Adipose tissue (tissue), 3 donors: ENCODE results near the gene ABTB1. TPM values are rescaled to one million over a fixed set of nuclear protein-coding genes. Genes with fewer than 3 reads are reported as not detected.
"Not testable (repeated sequence)": the region's sequence is repeated elsewhere in the genome, so short reads cannot be mapped to it uniquely, and the experiment has no call there.

Experiments
- H3K27ac ChIP-seq: one replicate; pipeline ENCODE4 v1.5.1; 2013; ENCODE audit warnings: low read depth, low read length
- WGBS, 3 donors: extraction: QIAGEN DNeasy Blood & Tissue Kit; methylation state at CpG; one replicate each; pipeline ENCODE4 v1.1.7; 2013; 5-methylcytosine and 5-hydroxymethylcytosine counted together
- polyA plus RNA-seq, 3 donors: library from polyadenylated mRNA; stranded (reverse); fragments of 200-250 nt; gene quantifications; one replicate each; pipeline ENCODE4 v1.2.3, GENCODE V29; 2013
- donor health status: healthy with polysubstance abuse.
- donor health status: Bipolar disorder and iron deficiency.
- donor health status: healthy.

The ABTB1 gene
- polyA plus RNA-seq, 3 donors = 26.0 to 78.4 (median 54.4) TPM

DNA sequence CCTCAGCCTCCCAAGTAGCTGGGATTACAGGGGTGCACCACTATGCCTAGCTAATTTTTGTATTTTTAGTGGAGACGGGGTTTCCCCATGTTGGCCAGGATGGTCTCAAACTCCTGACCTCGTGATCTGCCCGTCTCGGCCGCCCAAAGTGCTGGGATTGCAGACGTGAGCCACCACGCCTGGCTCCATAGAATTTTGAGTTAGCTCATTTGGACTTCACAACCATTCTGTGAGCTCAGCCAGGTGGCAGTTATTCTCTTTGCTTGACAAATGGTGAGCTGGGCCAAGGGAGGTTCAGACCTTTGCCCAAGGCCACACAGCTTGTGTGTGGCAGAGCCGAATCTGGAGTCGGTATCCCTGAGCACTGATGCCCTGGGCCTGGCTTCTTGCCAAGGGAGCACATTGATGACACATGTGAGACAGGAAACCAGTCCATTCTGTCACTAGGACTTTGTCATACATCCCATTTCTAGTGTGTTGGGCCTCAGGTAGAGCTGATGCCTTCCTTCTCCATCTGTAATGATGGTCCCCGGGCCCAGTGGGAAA, 26.2 kb upstream of the ABTB1 start:
- no peak overlapping the region for H3K27ac ChIP-seq
- 79 to 93% (median 93%) methylated on average over 10 of the region's 10 CpGs for WGBS, 3 donors

DNA sequence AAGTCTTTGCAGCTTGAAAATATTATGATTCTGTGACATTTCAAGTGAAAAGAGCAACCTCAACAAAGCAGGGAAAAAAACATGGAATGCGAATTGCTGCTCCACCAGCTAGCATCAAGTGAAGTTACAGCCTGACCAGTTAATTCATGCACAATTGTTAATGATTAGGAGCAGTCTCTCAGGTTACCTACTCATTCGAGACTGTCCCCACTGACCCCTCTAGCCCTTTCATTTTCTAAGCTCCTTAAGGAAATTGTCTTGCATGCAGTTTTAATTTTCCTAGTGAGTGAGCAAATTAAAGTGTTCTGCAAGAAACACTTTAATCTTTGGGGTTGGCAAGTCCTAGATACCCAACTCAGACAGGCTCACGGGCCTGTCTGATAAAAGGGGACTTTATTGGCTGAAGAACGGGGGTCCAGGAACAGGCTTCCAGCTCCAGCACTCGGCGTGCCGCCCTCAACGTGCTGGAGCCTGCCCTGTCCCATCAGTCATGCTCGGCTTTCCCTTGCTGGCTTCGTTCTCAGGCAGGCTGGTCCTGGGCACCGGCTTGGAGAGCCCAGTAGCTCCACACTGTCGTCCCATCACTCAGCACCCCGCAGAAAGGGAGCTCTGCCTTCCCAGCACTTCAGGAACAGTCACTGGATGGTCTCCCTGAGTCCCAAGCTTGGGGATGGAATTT, 25.4 kb upstream of the ABTB1 start:
- 86 to 91% (median 88%) methylated on average over 13 of the region's 13 CpGs for WGBS, 3 donors
- H3K27ac ChIP-seq = no peak overlapping the region

DNA sequence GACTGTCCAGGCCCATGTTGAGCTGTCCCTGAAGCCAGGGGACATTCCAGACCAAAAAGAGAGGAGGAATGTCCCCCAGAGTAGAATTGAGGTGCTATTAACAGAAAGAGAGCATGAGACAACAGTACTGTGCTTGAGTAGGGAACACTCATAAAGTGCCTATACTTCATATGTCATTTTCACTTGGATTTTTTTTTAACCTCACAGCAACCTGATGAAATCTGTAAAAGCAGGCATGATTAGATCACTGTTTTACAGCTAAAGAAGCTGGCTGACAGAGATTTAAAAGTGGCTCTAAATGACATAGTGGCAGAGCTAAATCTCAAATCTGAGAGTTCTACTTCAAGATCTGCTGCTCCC, 24.9 kb upstream of the ABTB1 start:
- H3K27ac ChIP-seq = no peak overlapping the region

DNA sequence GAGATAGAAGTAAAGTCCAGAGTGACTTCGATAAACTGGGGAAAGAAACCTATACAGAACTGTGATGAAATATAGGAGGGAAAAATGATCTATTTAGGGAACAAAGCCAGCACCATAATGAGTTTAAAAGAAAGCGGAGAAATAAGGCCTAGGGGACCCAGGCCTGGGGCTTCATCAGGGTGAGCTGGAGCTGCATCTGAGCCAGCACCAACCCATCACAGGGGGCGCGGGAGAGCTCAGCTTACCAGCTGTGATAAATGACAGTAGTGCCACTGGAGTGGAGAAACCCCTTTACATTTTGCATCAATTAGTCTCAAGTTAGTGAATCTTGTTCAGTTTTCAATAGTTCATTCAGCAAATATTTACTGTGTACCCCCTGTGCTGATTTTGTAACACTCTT, 22.5 kb upstream of the ABTB1 start:
- H3K27ac ChIP-seq = no peak overlapping the region
- 89 to 95% (median 92%) methylated on average over 4 of the region's 4 CpGs for WGBS, 3 donors

DNA sequence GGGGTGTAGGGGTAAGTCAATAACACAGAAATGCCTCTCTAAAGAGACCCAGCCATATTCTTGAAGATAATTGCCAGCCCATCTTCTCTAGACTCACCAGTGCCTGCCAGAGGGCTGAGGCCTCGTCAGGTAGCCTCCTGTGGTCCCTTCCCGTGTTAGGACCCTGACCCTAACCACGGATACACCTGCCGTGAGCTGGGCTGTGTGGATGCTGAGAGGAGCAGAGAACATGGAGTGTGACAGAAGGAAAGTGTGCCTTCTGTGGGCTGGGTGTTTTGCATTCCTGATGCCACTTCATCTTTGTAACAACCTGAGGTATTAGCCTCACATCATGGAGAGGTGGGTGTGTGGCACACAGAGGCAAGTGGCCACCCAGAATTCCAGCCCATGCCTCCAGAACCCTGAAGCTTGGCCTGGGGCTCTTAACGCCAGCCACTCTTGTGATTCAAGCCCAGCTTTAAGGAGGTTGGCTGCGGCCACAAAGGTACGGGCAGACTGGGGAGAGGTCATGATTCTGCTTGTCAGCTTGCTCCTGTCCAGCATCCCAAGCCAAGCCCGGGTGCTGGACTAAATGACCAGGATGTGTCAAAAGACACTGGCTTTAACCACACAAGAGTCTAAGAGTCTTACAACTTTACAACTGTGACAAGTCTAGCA, 21.1 kb upstream of the ABTB1 start:
- no peak overlapping the region for H3K27ac ChIP-seq
- WGBS, 3 donors = 78 to 87% (median 79%) methylated on average over 8 of the region's 8 CpGs

DNA sequence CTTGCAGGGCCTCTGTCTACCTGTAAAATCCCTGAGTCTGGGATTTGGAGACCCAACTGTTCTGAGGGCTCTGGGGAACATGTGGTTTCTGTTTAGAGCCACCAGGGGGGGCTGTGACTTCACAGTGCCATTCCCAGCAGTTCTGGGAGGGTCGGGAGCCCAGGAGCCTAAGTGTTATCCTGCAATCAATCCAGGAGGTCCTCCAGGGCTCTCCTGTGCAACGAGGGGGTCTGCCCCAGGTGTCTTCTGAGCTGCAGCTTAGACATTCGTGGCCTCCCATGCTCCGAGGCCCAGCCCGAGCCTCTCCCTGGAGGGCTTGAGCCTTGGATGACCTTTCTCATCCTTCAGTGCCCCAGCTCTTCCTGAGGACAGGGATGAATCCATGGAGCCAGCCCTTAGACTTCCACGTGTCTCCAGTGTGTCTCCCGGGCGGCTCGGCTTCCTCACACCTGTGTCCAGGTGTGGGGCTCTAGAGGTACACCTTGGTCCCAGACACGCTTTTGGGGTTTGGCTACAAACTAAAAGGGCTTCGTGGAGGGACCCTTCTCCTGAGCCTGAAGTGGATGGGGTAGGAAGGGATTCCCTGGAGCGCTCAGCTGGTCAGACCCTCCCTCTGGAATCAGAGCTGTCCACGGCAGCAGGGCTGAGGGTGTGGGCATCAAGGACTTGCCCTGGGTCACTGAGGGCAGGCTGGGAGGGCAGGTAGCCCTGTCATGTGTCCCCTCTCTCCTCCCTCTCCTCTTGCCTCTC, 20.3 kb upstream of the ABTB1 start:
- WGBS, 3 donors = 56 to 63% (median 61%) methylated on average over 13 of the region's 13 CpGs
- no peak overlapping the region for H3K27ac ChIP-seq

DNA sequence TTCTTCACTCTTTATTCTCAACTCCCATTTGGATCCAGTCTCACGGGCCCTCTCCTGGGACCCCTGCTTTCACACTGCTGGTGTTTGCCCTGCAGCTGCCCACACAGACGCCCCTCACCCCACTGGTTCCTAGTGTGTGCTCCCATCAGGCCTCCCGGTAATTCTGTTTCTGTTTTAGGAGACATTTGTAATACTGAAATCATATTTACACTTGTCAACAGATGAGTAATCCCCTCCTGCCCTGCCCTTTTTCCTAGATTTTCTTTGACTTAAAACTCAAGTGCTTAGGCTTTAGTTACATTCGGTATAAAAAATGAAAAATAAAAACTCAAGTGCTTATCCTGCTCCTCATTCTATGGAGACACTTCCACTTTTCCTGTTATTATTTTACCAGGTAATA, 18.4 kb upstream of the ABTB1 start:
- WGBS, 3 donors = 70 to 79% (median 76%) methylated on average over 4 of the region's 4 CpGs
- H3K27ac ChIP-seq = no peak overlapping the region

DNA sequence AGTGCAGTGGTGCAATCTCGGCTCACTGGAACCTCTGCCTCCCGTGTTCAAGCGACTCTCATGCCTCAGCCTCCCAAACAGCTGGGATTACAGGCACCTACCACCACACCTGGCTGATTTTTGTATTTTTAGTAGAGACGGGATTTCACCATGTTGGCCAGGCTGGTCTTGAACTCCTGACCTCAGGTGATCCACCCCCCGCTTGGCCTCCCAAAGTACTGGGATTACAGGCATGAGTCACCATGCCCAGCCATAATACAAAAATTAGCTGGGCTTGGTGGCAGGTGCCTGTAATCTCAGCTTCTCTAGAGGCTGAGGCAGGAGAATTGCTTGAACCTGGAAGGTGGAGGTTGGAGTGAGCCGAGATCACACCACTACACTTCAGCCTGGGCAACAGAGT, 17.8 kb upstream of the ABTB1 start:
- WGBS, 3 donors = 93 to 94% (median 94%) methylated on average over 6 of the region's 6 CpGs

DNA sequence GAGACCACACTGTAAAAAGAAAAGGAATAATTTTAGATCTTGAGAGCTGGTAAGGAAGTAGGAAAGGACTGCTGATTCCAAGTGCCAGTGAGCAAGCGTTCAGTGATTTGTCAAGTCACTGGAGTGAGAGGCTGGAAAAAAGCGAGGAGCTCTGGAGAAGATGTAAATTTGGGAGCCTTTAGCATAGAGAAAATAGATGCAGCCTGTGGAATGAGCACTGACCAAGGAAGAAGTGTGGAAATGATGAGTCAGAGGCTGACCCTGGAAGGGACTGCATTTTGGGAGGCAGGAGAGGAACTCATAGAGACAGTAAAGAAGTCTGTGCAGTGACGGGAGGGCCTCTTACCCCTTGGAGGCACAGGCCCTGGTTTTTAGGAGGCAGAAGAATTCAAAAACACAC, 17.1 kb upstream of the ABTB1 start:
- no peak overlapping the region for H3K27ac ChIP-seq
- 77 to 85% (median 79%) methylated on average over 3 of the region's 3 CpGs for WGBS, 3 donors

More for the DNA sequence above, 17.8 kb upstream of the ABTB1 start:
- H3K27ac ChIP-seq = not testable (repeated sequence)

DNA sequence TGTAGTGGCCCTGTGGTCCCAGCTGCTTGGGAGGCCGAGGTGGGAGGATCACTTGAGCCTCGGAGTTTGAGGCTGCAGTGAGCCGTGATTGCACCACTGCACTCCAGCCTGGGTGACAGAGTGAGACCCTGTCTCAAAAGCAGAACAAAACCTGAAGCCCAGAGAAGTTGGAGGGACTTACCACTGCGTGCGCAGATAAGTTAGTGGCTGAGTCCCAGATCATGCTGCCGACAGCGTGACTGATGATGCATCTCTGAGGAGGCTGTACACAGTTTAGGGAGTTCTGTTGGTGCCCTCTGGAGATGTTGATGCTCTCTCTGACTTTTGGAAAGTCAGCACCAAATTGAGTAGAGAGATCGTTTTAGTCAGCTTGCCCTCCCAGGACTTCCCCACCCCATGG, 15.8 kb upstream of the ABTB1 start:
- H3K27ac ChIP-seq = no peak overlapping the region
- whole genome bisulfite sequencing, 3 donors = 89 to 96% (median 89%) methylated on average over 8 of the region's 8 CpGs

DNA sequence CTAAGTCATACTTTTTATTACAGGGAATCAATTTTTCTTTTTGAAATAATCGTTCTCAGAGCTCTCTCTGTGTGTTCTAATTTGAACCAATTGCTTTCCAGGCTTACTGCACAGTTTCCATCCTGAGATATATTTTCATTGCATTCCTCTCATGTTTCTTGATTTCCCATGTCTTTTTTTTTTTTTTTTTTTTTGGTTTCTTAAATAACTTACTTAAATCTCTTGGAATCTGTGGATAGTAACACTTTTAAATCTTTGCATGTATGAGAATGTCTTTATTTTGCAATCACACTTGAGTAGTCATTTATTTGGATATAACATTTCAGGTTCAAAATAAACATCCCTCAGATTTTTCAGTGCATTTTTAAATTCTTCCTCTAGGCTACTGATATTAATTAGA, 14.5 kb upstream of the ABTB1 start:
- WGBS, 3 donors = 65 to 69% (median 68%) methylated on average over 1 of the region's 1 CpG
- H3K27ac ChIP-seq = no peak overlapping the region

DNA sequence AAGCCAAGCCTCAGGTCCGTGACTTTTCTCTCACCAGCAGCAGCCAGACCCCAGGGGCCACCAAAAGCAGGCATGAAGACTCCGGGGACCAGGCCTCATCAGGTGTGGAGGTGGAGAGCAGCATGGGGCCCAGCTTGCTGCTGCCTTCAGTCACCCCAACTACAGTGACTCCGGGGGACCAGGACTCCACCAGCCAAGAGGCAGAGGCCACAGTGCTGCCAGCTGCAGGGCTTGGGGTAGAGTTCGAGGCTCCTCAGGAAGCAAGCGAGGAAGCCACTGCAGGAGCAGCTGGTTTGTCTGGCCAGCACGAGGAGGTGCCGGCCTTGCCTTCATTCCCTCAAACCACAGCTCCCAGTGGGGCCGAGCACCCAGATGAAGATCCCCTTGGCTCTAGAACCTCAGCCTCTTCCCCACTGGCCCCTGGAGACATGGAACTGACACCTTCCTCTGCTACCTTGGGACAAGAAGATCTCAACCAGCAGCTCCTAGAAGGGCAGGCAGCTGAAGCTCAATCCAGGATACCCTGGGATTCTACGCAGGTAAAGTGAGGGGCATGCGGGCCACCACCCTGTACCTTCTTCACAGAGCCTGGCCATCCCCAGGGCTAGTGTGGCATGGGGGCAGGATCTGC, 12.0 kb upstream of the ABTB1 start:
- 91 to 95% (median 93%) methylated on average over 10 of the region's 10 CpGs for WGBS, 3 donors
- H3K27ac ChIP-seq = no peak overlapping the region

DNA sequence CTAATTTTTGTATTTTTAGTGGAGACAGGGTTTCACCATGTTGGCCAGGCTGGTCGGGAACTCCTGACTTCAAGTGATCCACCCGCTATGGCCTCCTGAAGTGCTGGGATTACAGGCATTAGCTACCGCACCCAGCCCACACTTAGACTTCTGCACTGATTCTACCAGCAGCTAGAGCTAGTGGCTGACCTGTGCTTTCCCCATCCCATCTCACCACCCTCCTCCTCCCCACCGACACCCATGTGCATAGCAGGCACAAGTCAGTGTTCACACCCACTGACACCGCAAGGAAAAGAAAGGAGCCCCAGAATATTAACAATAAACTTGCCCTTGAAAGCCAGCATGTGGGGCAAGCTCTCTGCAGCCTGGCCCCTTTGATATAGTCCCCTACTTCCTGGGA, 11.2 kb upstream of the ABTB1 start:
- no peak overlapping the region for H3K27ac ChIP-seq
- WGBS, 3 donors = 89 to 98% (median 96%) methylated on average over 5 of the region's 5 CpGs

DNA sequence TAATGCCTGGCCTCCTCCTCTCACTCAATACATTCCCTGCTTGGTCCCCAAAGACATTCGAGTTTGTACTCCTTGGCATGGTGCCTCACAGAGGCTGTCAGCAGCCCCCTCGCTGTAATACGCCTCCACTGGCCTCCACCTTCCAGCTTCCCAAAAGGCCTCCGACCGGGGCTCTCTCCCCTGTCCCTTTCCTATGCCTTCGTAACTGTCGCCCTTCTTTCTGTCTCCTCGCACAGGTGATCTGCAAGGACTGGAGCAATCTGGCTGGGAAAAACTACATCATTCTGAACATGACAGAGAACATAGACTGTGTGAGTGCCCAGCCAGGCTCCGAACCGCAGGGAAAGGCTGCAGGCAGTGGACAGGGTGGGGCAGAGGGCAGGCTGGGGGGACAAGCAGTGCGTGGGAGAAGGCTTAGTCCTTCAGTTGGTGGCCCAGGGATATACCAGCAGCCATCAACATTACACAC, 10.7 kb upstream of the ABTB1 start:
- 77 to 83% (median 82%) methylated on average over 11 of the region's 11 CpGs for WGBS, 3 donors
- no peak overlapping the region for H3K27ac ChIP-seq

DNA sequence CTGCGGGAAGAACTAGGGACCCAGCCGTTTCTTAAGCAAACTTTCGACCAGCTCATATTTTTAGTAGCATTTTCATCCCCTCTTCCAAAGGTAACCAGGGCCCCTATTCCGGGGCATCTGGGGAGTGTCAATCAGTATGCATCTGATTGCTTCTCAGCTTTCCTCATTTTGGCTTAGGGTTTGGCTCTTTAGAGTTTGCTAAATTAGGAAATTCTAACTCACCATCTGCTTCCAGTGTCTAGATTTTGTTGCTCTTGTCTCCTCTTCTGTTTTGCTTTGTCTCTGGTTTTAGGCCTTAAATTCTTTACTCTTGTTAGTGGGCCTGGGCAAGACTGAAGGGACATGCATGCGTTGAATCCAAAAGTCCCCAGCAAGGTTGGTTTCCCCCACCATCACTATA, 9.6 kb upstream of the ABTB1 start:
- 87 to 94% (median 93%) methylated on average over 5 of the region's 5 CpGs for WGBS, 3 donors
- H3K27ac ChIP-seq = no peak overlapping the region

DNA sequence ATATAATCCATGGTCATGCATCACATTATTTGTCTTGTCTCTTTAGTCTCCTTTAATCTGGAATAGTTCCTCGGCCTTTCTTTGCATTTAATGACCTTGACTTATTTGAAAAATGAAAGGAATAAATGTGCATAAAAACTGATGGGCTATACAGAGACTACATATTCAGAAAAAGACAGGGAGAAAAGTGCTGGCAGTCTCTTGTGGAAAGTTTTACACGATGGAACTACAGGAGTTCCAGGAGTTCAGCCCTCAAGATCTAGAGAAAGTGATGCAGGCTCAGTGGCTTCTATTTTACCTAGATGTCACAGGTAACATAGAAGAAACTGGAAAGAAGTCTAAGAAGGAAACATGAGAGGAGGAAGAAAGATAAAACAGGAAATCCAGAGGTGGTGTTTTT, 7.6 kb upstream of the ABTB1 start:
- no peak overlapping the region for H3K27ac ChIP-seq
- 46 to 87% (median 79%) methylated on average over 2 of the region's 2 CpGs for WGBS, 3 donors

DNA sequence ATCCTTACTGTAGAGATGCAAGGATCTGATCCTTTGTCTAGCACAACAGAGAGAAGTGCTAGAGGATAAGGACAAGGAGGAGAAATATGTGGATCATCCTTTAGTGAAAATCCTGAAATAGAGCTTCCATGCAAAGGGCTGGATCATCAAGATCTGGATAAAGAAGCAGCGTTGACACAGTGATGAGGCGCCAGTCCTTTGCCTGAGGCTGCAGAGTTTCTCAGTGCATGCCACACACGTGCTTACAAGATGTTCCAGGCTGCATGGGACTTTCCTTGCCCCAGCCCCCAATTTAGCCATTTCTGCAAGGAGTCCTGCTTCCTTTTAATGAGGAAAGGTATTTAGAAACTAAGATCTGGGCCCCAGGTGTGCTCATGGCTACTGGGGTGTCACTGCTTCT, 7.2 kb upstream of the ABTB1 start:
- WGBS, 3 donors = 96 to 97% (median 96%) methylated on average over 3 of the region's 3 CpGs
- H3K27ac ChIP-seq = no peak overlapping the region

DNA sequence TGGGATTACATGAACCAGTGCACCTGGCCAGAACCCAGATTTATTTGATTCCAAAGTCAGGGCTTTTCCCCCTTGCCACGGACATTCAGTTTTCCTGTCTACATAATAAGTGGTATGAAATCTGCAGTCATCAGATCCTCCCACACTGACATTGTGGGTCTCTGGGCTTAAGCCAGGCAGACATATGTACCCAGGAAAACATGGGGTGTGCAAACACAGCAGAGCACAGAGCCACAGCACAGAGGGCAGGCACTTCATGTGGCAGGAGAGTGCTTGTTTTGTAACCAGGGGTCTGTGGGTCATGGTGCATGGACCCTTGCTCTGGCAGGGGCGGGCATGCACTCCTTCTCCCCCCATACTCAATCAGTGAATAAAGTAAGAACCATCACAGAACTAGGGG, 6.1 kb upstream of the ABTB1 start:
- 78 to 84% (median 83%) methylated on average over 2 of the region's 2 CpGs for WGBS, 3 donors
- H3K27ac ChIP-seq = no peak overlapping the region

DNA sequence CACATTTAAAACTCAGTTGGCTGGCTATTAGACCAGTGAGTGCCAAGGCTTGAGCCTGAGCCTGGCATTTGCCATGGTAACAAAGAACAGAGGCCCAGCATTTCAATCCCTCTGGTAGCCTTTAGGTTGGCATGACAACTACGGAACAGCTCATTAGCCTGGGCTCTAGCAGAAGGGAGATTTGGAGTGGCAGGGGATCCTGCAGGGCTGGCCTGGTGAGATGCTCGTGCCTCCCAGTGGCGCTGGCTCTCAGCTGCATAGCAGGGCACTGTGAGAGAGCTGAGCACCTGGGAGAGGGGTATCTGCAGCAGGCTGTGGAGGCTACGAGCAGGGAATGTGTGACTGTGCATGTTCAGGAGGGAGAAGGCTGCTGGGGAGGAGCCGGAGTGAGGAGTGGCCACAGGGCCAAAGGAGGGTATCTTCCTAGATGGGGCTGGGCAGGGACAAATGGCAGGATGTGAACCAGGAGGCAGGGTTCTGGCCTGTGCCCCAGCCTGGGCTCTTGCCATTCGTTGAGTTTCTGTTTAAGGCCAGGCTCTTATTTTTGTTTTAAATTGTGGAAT, 5.6 kb upstream of the ABTB1 start:
- 88 to 91% (median 90%) methylated on average over 6 of the region's 6 CpGs for WGBS, 3 donors
- H3K27ac ChIP-seq = no peak overlapping the region
